HG03575 (cell line): ENCODE data around the gene OR5A2.
"Not testable (repeated sequence)": the region's sequence is repeated elsewhere in the genome, so short reads cannot be mapped to it uniquely, and the experiment has no call there.

Experiments used
- ATAC-seq: cut with Tn5 transposase; IDR thresholded peaks from one replicate; pipeline ENCODE4 v1.9.1; 2021; ENCODE audit not compliant: unreplicated experiment, insufficient number of reproducible peaks, low FRiP score; ENCODE audit errors: extremely low read depth

The OR5A2 gene

GRCh38 chr11:59426361-59427067, at the start of gene OR5A2:
OR5A2 (minus strand) TSS chr11:59426413; CDS start chr11:59422953, 3,460 bp downstream.
- no peak for ATAC-seq

- ATAC-seq, result no peak
These were observed 49.0 kb upstream of the OR5A2 start for GRCh38 chr11:59475176-59475575.

- ATAC-seq, result no peak
These were observed 46.8 kb upstream of the OR5A2 start, which contains the start of gene OR4D10 for GRCh38 chr11:59473015-59473414. OR4D10 (plus strand) TSS chr11:59473315; CDS start chr11:59477430, 4,115 bp downstream.

GRCh38 chr11:59463190-59463641, 37.0 kb upstream of the OR5A2 start:
- no peak for ATAC-seq

- no peak for ATAC-seq
These were observed 33.7 kb upstream of the OR5A2 start for GRCh38 chr11:59459916-59460315.

DNA sequence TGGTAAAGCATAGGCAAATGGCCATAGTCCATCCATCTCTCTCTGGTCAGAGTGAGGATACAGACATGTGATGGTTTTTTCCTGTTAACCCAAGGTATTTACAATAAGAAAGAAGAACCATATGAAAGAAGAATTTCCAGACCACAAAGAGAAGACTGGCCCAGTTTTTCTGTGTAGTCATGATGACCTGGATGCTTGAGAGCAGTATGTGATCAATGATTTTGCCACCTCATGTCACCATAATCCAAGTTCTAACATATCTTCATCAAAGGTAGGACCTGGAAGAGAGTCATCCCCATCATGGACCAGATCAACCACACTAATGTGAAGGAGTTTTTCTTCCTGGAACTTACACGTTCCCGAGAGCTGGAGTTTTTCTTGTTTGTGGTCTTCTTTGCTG, 30.4 kb upstream of the OR5A2 start, which contains the start of gene OR4D6:
Gene OR4D6, plus strand, starts transcription at position 301 of the 400 bp plus-strand sequence. Its CDS starts 0 bp downstream, at position 301.
- no peak for ATAC-seq

- ATAC-seq, result no peak
These were observed 22.3 kb upstream of the OR5A2 start for GRCh38 chr11:59448484-59448883.

GRCh38 chr11:59445624-59446023, 19.4 kb upstream of the OR5A2 start:
- not testable (repeated sequence) for ATAC-seq

DNA sequence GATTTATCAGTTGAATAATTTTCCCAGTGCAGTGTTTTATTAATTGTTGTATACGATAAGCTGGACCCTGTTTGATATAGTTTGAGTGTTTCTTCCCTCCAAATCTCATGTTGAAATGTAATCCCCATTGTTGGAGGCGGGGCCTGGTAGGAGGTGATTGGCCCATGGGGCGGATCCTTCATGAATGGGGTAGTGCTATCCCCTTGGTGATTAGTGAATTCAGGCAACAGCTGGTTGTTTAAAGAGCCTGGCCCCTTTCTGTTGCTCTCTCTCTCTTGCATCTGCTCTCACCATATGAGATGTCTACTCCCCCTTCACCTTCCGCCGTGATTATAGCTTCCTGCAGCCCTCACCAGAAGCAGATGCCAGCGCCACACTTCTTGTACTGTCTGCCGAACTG, 11.6 kb upstream of the OR5A2 start:
- ATAC-seq, result no peak

DNA sequence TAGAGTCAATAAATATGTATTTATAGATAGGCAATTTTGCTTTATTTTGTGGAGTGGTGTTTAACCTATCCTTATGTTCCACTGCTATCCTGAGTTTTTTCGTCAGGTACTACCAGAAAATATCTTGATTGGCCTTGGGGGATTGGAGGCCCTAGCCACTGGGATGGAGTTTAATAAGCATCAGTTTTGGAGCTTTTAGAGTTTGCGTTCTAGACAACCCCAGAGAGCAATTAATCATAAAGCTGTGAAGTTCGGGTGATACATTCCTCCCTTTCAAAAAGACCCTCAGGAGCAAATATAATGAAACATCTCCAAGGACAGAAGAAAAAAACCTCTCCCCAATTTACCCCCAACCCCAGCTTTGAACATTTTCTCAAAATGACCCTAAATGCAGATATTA, 10.0 kb upstream of the OR5A2 start, which contains the start of gene OR5A1:
Gene OR5A1, plus strand, starts transcription at position 301 of the 400 bp plus-strand sequence. CDS start 6,700 bp downstream, outside the sequence.
- ATAC-seq, result no peak

DNA sequence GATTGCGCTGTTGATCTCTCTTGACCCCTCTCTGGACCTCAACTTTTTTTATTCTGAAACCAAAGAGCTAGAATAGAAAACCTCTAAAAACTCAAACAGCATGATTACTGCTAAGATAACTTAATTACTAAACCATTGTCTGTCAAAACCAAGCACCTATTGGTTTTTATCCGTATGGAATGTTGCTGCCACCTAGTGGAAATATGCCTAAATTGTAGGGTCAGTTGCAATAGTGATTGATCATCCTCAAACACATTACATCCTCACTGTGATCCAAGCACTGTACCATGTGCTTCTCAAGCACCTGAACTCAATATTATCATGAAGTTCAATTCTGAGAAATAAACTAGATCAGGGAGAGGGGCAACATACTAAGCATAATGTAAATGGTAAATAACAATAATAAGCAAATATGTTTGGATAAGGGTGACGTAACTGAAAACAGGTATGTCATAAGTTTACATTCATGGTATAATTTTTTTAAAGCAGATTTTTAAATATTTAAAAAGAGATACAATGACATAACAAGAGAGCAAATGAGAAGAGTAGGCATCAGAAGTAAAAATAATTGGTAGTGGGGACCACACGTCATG, 3.8 kb upstream of the OR5A2 start:
- no peak for ATAC-seq

GRCh38 chr11:59427068-59427382, 812 bp upstream of the OR5A2 start:
- ATAC-seq, result no peak

- ATAC-seq, result no peak
These were observed 1.1 kb downstream of the OR5A2 start for GRCh38 chr11:59425131-59425530.

DNA sequence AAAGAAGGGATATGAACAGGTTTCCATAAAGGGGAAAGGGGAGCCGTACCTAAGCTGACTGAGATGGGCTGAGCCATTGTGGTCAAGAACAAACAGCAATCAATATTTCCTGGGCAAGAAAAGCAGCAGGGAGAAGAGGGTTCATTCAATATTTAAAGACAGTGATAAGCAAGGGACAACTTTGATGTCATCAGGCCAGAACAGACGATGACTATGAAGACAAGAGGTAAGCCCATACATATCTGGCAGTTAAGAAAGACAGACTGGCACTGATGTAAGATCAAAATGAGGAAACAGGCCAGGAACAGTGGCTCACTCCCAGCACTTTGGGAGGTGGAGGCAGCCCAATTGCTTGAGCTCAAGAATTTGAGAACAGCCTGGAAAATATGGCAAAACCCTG, 2.4 kb downstream of the OR5A2 start:
- ATAC-seq, result no peak

GRCh38 chr11:59418156-59418555, 8.1 kb downstream of the OR5A2 start:
- no peak for ATAC-seq

DNA sequence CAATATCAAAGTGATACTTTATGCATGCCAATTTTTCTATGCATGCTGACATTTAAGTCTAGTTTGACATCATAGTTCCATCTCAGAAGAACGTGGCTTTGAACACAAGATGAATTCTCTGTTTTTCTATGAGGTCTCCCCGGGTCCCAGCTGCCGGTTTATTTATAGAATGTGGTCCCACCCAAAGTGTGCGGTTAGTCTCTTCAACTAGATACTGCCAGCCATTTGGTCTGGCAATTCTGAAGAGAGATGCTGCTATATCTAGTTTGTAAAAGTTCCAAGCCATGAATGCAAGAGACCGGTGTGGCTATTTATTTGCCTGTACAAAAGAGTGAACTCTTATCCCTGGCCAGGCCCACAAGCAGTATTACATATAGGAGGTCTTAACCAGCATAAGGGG, 9.2 kb downstream of the OR5A2 start:
- no peak for ATAC-seq

DNA sequence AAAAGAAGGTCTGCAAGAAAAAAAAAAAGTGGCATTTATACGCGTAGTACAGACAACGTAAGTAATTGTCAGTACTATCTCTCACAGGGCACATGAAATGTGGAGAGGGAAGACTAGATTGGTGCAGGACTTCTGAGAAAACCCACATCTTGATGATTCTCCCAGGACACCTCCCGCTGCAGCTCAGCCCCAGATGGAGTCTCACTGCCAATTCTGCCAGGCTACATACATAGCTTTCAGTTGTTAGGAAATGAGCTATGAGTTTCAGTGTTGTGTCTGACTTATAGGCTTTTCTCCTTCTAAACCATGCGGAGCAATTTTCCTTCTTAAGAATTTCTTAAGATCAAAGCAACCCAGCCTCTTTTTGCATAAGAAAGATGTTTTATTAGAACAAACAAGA, 9.6 kb downstream of the OR5A2 start:
- ATAC-seq, result no peak

- no peak for ATAC-seq
These were observed 11.1 kb downstream of the OR5A2 start for GRCh38 chr11:59415111-59415510.

DNA sequence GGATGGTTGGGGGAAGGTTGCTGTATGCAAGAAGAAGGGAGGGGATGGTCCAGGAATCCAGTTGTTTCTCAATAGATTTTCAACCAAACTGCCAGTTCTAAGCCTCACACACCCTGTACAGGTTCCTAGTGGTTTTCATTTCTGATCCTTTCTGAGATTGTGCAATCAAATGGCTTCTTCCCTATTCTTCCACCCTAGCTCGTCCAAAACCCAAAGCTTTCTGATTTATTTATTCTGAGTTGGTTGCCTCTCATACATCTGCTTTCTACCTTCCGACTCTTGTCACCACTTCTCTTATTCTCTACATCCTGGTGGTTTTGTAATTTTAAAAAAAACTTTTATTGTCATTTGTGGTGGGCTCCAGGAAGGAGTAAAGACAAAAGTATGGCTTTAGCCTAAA, 12.6 kb downstream of the OR5A2 start:
- ATAC-seq, result no peak

DNA sequence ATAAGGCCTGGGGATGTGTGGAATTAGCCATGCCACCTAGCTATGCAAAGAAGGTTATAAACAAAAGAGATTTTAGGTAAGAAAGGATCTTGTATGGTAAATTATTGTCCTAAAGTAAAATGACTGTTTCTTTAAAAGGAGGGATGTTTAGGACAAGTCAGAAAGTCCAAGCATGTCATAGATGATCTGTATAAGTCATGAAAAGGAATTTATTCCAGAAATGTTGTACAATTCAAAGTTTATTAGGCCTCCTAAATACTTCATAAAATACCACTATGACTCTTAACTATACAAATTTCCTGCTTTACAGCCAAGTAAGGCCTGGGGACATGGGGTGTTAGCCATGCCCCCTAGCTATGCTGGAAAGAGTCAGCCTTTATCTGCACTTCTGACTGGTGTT, 22.7 kb downstream of the OR5A2 start:
- ATAC-seq, result no peak

GRCh38 chr11:59401262-59401552, 25.0 kb downstream of the OR5A2 start:
- no peak for ATAC-seq
